ENCODE data around the gene SH3BGRL3.

DNA sequence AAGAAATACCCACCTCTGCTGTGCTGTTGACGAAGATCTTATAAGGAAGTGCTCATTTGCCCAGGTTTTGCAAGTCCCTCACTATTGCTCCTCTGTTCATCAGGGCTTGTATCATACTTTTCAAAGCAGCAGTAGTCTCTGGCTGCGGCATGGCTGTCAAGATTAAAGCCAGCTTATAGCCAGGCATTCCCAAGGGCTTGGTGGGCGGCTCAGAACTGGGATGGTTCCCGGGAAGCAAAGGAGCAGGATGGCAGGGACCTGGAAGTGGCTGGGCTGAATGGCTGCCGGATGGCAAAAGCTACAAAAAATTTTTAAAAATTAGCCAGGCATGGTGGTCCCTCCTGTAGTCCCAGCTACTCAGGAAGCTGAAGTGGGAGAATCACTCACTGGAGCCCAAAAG lies 16.7 kb upstream of the SH3BGRL3 start:
- TF ChIP-seq, protein P1, sequence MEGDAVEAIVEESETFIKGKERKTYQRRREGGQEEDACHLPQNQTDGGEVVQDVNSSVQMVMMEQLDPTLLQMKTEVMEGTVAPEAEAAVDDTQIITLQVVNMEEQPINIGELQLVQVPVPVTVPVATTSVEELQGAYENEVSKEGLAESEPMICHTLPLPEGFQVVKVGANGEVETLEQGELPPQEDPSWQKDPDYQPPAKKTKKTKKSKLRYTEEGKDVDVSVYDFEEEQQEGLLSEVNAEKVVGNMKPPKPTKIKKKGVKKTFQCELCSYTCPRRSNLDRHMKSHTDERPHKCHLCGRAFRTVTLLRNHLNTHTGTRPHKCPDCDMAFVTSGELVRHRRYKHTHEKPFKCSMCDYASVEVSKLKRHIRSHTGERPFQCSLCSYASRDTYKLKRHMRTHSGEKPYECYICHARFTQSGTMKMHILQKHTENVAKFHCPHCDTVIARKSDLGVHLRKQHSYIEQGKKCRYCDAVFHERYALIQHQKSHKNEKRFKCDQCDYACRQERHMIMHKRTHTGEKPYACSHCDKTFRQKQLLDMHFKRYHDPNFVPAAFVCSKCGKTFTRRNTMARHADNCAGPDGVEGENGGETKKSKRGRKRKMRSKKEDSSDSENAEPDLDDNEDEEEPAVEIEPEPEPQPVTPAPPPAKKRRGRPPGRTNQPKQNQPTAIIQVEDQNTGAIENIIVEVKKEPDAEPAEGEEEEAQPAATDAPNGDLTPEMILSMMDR (IDR thresholded peaks at IDR 0.05) = no peak
- no peak for TF ChIP-seq POLR2A (IDR thresholded peaks at IDR 0.05)
- no peak for TF ChIP-seq EP300 (IDR thresholded peaks at IDR 0.05)
